HepG2 (cell line): ENCODE data around the gene PLCL1. TPM values are rescaled to one million over a fixed set of nuclear protein-coding genes. Genes with fewer than 3 reads are reported as not detected.

Source experiments
- ATAC-seq: fragments of 200-7000 bp; cut with Tn5 transposase; 3 replicates; pipeline ENCODE4 v1.9.1; 2020; ENCODE audit warnings: mild to moderate bottlenecking, moderate library complexity
- BruUV-seq: library from RNA; stranded (reverse); fragments of 400-500 nt; replicated peaks from 2 replicates; lab custom pipeline; 2021; lab: Mats Ljungman, UMichigan
- CTCF ChIA-PET: fragments of 300-600 bp; formaldehyde crosslinking; extraction: SDS; loops from one replicate; lab custom pipeline; 2021; ENCODE audit warnings: low total read pairs, inconsistent platforms, low intra/inter-chr PET ratio; lab: Yijun Ruan, JAX
- POLR2A ChIA-PET: fragments of 350-600 bp; sonication (Branson Sonifier 250); formaldehyde crosslinking; loops from one replicate; lab custom pipeline; 2020; ENCODE audit warnings: antibody characterized with exemption, inconsistent platforms; lab: Yijun Ruan, JAX
- DNase-seq: peaks from one replicate; pipeline ENCODE4 v3.0.0-alpha.2; 2015; ENCODE audit warnings: low spot score
- FAIRE-seq: peaks from 3 replicates; lab custom pipeline; 2011; peaks lifted over from hg19 to GRCh38; lab: Jason Lieb, UNC
- H2AFZ ChIP-seq: one replicate; pipeline ENCODE4 v1.6.1; 2011; ENCODE audit warnings: low read length, inconsistent platforms
- H3K27ac ChIP-seq: fragments of 300-600 bp; 3 replicates; pipeline ENCODE4 v1.8.0; 2011; ENCODE audit warnings: mixed run types, mild to moderate bottlenecking, mixed read lengths, low read length, inconsistent platforms; ENCODE audit not compliant: insufficient read depth; ENCODE audit errors: extremely low read length
- H3K27me3 ChIP-seq, 2 experiments: fragments of 200-600 bp in 1 of 2; 2 replicates in 1 of 2; 3 replicates in 1 of 2; pipeline versions ENCODE4 v1.6.0 to v1.8.0; 2011; ENCODE audit warnings: low read length in 2 of 2, mild to moderate bottlenecking in 2 of 2, moderate library complexity in 2 of 2, inconsistent platforms in 1 of 2; ENCODE audit not compliant: insufficient read depth in 2 of 2, control insufficient read depth in 1 of 2
- H3K36me3 ChIP-seq, 2 experiments: fragments of 200-600 bp in 1 of 2; replicated peaks in 1 of 2; 2 replicates in 1 of 2; 3 replicates in 1 of 2; pipeline versions ENCODE4 v1.5.1 to v1.8.0; 2011; ENCODE audit warnings: low read length in 2 of 2, inconsistent platforms in 1 of 2; ENCODE audit not compliant: insufficient read depth in 2 of 2, control insufficient read depth in 1 of 2
- H3K4me1 ChIP-seq: 2 replicates; pipeline ENCODE4 v1.5.1; 2012; ENCODE audit warnings: low read length, inconsistent platforms; ENCODE audit not compliant: insufficient read depth
- H3K4me2 ChIP-seq: 2 replicates; pipeline ENCODE4 v1.6.0; 2011; ENCODE audit warnings: low read depth, low read length, inconsistent platforms
- H3K4me3 ChIP-seq, 3 experiments: fragments of 200-600 bp in 1 of 3; sonication (generic), shearing (Covaris generic) in 1 of 3; replicated peaks in 1 of 3; 2 replicates each; pipeline ENCODE4 v1.5.1; 2011 to 2016; ENCODE audit warnings: low read length in 3 of 3, inconsistent platforms in 2 of 3, low read depth in 2 of 3, mild to moderate bottlenecking in 2 of 3, control low read depth in 1 of 3, mixed read lengths in 1 of 3; ENCODE audit not compliant: insufficient read depth in 1 of 3
- H3K79me2 ChIP-seq: one replicate; pipeline ENCODE4 v1.6.1; 2011; ENCODE audit warnings: low read length, inconsistent platforms; ENCODE audit not compliant: insufficient read depth
- H3K9ac ChIP-seq: 2 replicates; pipeline ENCODE4 v1.6.0; 2011; ENCODE audit warnings: mild to moderate bottlenecking, low read depth, low read length, inconsistent platforms; ENCODE audit not compliant: insufficient read depth
- H3K9me3 ChIP-seq: 2 replicates; pipeline ENCODE4 v1.5.1; 2012; ENCODE audit warnings: mild to moderate bottlenecking, low read length
- H4K20me1 ChIP-seq: 2 replicates; pipeline ENCODE4 v1.6.0; 2011; ENCODE audit warnings: inconsistent platforms, mild to moderate bottlenecking, low read length, moderate library complexity; ENCODE audit not compliant: insufficient read depth
- ARID5B ChIP-seq: IDR thresholded peaks from 2 replicates; pipeline ENCODE4 v1.4.0; 2020; ENCODE audit warnings: mild to moderate bottlenecking, missing genetic modification reagents
- LCORL ChIP-seq, 2 experiments: fragments of 450-650 bp in 1 of 2; sonication (generic) in 1 of 2; formaldehyde crosslinking in 1 of 2; IDR thresholded peaks; 2 replicates each; pipeline versions ENCODE4 v1.5.0 to v1.6.1; 2017 to 2020; ENCODE audit warnings: antibody characterized with exemption in 1 of 2, missing genetic modification reagents in 1 of 2
- MED13 ChIP-seq: sonication (generic); formaldehyde crosslinking; IDR thresholded peaks from 2 replicates; pipeline ENCODE4 v1.5.0; 2020; ENCODE audit warnings: missing genetic modification reagents
- MXI1 ChIP-seq: IDR thresholded peaks from 3 replicates; pipeline ENCODE4 v1.6.1; 2012; ENCODE audit warnings: low read depth, low read length, inconsistent platforms, borderline replicate concordance
- NCOA5 ChIP-seq: sonication (generic); formaldehyde crosslinking; IDR thresholded peaks from 2 replicates; pipeline ENCODE4 v1.4.0; 2020; ENCODE audit warnings: missing genetic modification reagents
- NFYC ChIP-seq: IDR thresholded peaks from 2 replicates; pipeline ENCODE4 v1.6.1; 2016; ENCODE audit warnings: missing genetic modification reagents, missing compliant biosample characterization
- NR2F2 ChIP-seq: IDR thresholded peaks from 2 replicates; pipeline ENCODE4 v1.6.1; 2012; ENCODE audit warnings: low read depth, inconsistent platforms, borderline replicate concordance
- REPIN1 ChIP-seq: sonication (generic); formaldehyde crosslinking; IDR thresholded peaks from 2 replicates; pipeline ENCODE4 v1.8.0; 2022; ENCODE audit warnings: missing genetic modification reagents, low read depth, mild to moderate bottlenecking, borderline replicate concordance
- SMARCC2 ChIP-seq: fragments of 450-650 bp; IDR thresholded peaks from 2 replicates; pipeline ENCODE4 v1.6.1; 2017; ENCODE audit warnings: antibody characterized with exemption, mild to moderate bottlenecking
- SNAPC2 ChIP-seq: sonication (generic); formaldehyde crosslinking; IDR thresholded peaks from 2 replicates; pipeline ENCODE4 v1.8.1; 2022; ENCODE audit warnings: mild to moderate bottlenecking, missing genetic modification reagents
- ZNF776 ChIP-seq: sonication (generic); formaldehyde crosslinking; IDR thresholded peaks from 2 replicates; pipeline ENCODE4 v1.4.0; 2020; ENCODE audit warnings: mild to moderate bottlenecking, missing genetic modification reagents
- WGBS: methylation state at CpG from one replicate; pipeline ENCODE4 v1.1.6; 2017; ENCODE audit warnings: low lambda C conversion rate; 5-methylcytosine and 5-hydroxymethylcytosine counted together
- in situ Hi-C: cut with HindIII; loops from 2 replicates; pipeline ENCODE4 v1.10.0; 2017; ENCODE audit warnings: low pct_unique_long_range_greater_than_20kb; ENCODE audit not compliant: extremely low pct_ligation_motif_present
- intact Hi-C: fragments of 100-400 bp; cut with micrococcal nuclease; formaldehyde crosslinking; loops from one replicate; pipeline ENCODE4 v1.10.0; 2022; ENCODE audit not compliant: unreplicated experiment
- polyA plus RNA-seq, 8 experiments: library from polyadenylated mRNA; depleted of rRNA in 3 of 8; stranded (reverse) in 7 of 8; unstranded in 1 of 8; fragments of >200 nt; fragmentation: Illumina TruSeq in 4 of 8; extraction: Trizol in 4 of 8; gene quantifications; 2 replicates each; pipeline versions ENCODE4 v1.2.1 to v1.2.3, GENCODE V29; 2011 to 2016; ENCODE audit warnings: low read depth in 4 of 8, missing spikeins in 1 of 8, mixed read lengths in 1 of 8; ENCODE audit not compliant: insufficient read depth in 1 of 8
- total RNA-seq, 5 experiments: library from RNA; depleted of rRNA; stranded (reverse); fragments of >200 nt; fragmentation: Illumina TruSeq; extraction: Trizol; gene quantifications; 2 replicates each; pipeline ENCODE4 v1.2.3, GENCODE V29; 2016; ENCODE audit warnings: low read depth in 1 of 5

PLCL1 gene
- total and polyA plus RNA-seq, 2 of the 13 experiments (the other 11 are each of a cell fraction or from before 2014, with no cell fraction given), result not detected

- no peak for TF ChIP-seq ARID5B
Observed at GRCh38 chr2:198052741-198053140, 248.3 kb downstream of the PLCL1 start (continued).

GRCh38 chr2:198053148-198053547, 248.8 kb downstream of the PLCL1 start:
- TF ChIP-seq NR2F2 (no peak), MED13 (no peak), NCOA5 (CRISPR knock-in tag) (no peak), SMARCC2 (no peak), MXI1 (no peak), SNAPC2 (CRISPR knock-in tag) (no peak), REPIN1 (CRISPR knock-in tag) (no peak), NFYC (CRISPR knock-in tag) (no peak), ZNF776 (CRISPR knock-in tag) (no peak), LCORL (IDR thresholded peaks at IDR 0.05) (no peak), LCORL (CRISPR knock-in tag; IDR thresholded peaks at IDR 0.05) (no peak)
- FAIRE-seq (no peak), ATAC-seq (no peak), DNase-seq (no peak)
- no peak overlapping the region for H3K4me3 ChIP-seq
- no peaks in the 10 kb centered on the region for H3K4me1 ChIP-seq
- H3K79me2 ChIP-seq, result no peaks in the 10 kb centered on the region
- in situ Hi-C loops (loop anchor here (5.0 kb wide), 1 partner anchor 251 kb away; the partner anchor contains the start of gene PLCL1), intact Hi-C loops (no loop called here)
- WGBS, result 0% methylated on average over 1 of the region's 1 CpG
- H3K27ac ChIP-seq, result no peak overlapping the region
- ChIA-PET CTCF (no interaction called here), POLR2A (no interaction called here)
- no peaks in the 10 kb centered on the region for H3K9me3 ChIP-seq
- H4K20me1 ChIP-seq, result no peaks in the 10 kb centered on the region
- H3K36me3 ChIP-seq, result no peaks in the 10 kb centered on the region
- no peak overlapping the region for H3K4me2 ChIP-seq
- H3K27me3 ChIP-seq, result no peaks in the 10 kb centered on the region
- H2AFZ ChIP-seq, result no peak overlapping the region
- no TSS peak for BruUV-seq
- no peak overlapping the region for H3K9ac ChIP-seq
